CD4-positive, alpha-beta T cell treated with Interleukin-1 beta for 1 hour (primary cell): ENCODE results near the gene STXBP5.
A peak's percentile ranks its signal among the peaks of the same experiment; 100 is the strongest.
"Not testable (repeated sequence)": the region's sequence is repeated elsewhere in the genome, so short reads cannot be mapped to it uniquely, and the experiment has no call there.

Source experiments
- DNase-seq, 2 donors: peaks; one replicate each; pipeline ENCODE4 v3.0.0-alpha.2; 2020 to 2022

STXBP5 gene

DNA sequence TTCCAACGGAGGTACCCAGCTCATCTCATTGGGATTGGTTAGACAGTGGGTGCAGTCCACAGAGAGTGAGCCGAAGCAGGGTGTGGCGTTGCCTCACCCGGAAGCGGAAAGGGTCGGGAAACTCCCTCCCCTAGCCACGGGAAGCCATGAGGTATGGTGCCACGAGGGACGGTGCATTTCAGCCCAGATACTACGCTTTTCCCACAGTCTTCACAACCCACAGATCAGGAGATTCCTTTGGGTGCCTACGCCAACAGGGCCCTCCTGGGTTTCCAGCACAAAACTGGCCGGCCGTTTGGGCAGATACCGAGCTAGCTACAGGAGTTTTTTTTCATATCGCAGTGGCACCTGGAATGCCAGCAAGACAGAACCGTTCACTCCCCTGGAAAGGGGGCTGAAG, 46.9 kb downstream of the STXBP5 start:
- DNase-seq: no peak

DNA sequence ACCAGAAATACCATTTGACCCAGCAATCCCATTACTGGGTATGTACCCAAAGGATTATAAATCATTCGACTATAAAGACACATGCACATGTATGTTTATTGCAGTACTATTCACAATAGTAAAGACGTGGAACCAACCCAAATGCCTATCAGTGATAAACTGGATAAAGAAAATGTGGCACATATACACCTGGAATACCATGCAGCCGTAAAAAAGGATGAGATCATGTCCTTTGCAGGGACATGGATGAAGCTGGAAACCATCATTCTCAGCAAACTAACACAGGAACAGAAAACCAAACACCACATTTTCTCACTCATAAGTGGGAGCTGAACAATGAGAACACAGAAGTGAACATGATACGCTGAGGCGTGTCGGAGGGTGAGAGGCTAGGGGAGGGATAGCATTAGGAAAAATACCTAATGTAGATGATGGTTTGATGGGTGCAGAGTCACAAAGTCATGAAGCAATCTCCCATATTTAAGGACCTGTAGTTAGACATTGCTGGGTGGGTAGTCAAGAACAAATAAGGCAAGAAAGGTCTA, 50.8 kb downstream of the STXBP5 start:
- not testable (repeated sequence) for DNase-seq

- DNase-seq: no peak
These were observed 51.9 kb downstream of the STXBP5 start for GRCh38 chr6:147255948-147256674.

DNA sequence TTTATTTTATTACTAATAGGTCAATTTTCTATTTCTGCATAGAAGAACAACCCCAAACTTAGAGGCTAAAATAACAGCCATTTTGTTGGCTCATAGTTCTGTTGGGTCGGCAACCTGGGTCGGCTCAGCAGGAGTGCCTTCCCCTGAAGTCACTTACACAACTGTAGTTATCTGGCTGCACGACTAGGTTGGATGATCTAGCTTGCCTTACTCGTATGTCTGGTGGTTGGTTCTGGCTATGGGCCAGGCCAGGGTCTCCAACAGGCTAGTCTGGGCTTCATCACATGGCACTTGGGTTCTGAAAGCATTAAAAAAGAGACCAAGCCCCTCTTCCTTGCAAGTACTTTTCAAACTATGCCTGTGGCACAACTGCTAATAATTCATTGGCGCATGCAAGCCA, 53.5 kb downstream of the STXBP5 start:
- no peak for DNase-seq

- no peak for DNase-seq
These were observed 55.9 kb downstream of the STXBP5 start for GRCh38 chr6:147260091-147260490.

- DNase-seq: no peak
These were observed 58.7 kb downstream of the STXBP5 start for GRCh38 chr6:147262946-147263345.

DNA sequence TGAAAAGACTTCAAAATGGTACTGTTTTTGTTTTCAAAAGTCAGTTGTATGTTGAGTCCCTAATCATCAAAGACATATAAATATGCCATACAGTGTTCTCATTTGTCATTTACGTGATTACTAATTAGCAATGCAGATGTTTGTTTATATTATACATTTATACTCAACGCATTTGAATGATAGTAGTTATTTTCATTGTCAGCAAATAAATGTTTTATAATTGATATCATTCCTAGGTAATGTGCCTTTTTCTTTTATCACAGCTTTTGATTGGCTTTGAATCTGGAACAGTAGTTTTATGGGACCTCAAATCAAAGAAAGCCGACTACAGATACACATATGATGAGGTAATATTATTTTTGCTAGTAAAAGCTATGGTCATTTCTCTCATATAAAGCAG, 62.6 kb downstream of the STXBP5 start:
- DNase-seq: no peak

DNA sequence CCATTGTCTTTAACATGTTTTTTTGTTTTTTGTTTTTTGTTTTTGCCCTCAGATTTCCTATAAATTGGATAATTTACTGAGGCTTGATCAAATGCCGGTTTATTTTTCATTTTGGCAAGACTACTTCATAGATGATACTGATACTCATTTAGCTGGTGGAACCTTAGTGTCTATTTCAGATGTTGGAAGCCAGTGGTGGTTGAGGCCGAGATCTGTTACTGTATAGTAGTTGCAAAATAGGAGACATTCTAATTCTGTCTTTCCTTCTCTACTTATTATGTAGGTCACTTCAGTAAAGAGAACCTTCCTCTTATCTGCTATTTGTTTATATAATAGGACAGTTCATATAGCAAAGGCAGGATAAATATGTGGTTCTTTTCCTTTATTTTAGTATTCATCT, 63.4 kb downstream of the STXBP5 start:
- DNase-seq: no peak

DNA sequence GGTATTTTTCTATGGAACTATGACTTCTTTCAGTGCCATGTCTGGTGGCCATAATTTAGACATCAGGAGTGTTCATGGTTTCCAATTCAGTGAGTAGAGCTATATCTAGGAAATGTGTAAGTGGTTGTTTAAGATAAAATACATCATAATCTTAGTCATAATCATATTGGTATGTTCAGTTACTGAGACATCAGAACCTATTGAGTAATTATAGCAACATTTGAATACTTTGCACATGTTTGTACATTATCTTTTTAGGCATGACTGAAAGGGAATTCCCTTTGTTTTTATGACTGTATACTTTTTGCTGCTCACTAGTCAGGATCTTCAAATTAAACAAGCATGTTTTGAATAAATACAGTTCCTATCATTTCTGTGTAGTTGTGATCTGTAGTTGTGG, 64.0 kb downstream of the STXBP5 start:
- no peak for DNase-seq

DNA sequence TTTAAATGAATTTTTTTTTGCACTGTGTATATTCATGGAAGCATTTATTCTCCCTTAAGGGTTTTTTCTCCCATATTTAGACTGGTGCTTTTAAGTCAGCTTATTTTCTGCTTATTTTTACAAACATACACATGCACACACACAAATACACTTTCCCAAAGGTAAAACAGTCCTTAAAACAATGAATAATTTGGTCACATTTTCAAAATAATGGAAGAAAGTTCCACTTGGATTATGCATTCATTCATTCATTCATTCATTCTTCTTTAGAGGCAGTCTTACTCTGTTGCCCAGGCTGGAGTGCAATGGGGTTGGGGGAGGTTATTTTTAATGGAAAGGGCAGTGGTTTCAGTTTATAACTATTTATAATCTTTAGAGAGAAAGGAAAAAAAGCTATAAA, 69.8 kb downstream of the STXBP5 start:
- DNase-seq: no peak

GRCh38 chr6:147274776-147275175, 70.6 kb downstream of the STXBP5 start:
- no peak for DNase-seq

DNA sequence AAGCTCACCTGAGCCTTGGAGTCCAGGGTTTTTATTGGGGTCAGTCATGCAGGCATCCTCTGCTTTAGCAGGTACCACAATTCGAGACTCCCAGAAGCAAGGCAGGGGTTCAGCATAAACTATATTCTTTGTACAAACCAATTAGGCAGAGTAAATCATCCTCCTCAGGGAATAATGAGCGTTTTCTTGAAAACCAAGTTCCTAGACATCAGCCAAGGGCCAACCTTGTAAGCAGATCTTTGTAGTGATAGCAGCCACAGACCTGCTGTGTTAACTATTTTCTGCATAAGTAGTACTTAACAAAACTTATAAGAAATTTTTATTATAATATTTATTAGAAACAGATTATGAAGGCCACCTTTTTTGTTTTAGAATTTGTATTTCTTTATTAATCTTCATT, 74.7 kb downstream of the STXBP5 start:
- no peak for DNase-seq

DNA sequence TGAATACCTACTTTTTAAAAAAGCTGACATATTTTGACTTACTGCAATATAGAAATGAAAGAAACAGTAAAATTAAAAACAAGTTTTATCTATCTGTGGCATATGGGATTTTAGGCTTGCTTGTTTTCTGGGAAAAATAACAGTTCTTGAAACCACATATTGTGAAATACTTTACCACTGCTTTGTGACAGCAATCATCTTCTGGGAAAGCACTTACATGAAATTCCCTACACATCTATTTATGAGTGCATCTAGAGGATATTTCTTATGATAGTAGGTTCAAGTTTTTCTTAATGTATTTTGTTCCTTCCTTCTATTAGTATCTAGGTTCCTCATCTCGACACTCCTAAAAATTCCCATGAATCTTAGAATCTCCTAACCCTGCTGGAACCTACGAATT, 75.2 kb downstream of the STXBP5 start:
- no peak for DNase-seq

- DNase-seq: no peak
These were observed 77.8 kb downstream of the STXBP5 start for GRCh38 chr6:147281895-147282565.

DNA sequence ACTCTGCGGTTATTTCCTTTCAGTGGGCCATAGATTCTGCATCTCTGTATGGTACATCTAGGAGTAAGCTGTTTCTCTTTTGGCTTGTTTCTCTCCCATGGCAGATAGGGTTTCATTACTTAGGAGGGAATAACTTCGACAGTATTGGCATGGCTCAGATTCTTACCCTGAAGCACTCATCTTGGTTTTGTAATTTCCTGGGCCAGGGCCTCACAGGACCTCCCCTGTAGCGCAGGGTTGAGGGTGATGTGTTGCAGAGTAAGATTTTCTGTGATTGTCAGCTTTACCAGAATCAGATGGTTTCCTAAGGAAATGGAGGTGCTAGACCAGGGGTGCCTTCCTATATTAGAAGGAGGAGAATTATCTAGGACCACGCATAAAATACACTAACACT, 78.3 kb downstream of the STXBP5 start:
- DNase-seq: no peak

- no peak for DNase-seq
These were observed 79.2 kb downstream of the STXBP5 start for GRCh38 chr6:147283460-147283859.

GRCh38 chr6:147285087-147285855, 81.1 kb downstream of the STXBP5 start:
- peak in 1 of 2 donors; percentile 38 for DNase-seq

GRCh38 chr6:147287869-147288271, 83.7 kb downstream of the STXBP5 start:
- no peak for DNase-seq

DNA sequence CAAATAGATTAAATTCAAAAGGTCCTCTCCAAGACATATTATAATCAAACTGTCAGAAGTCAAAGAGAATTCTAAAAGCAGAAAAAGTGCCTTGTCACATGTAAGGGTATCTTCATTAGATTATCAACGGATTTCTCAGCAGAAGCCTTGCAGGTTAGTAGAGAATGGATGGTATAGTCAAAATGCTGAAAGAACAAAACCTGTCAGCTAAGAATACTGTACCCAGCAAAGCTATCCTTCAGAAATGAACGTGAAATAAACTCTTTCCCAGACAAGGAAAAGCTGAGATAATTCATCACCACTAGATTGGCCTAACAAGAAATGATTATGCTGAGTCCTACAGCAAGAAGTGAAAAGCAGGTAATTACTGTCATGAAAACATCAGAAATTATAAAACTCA, 92.9 kb downstream of the STXBP5 start:
- DNase-seq: no peak

- DNase-seq: peak in 1 of 2 donors; percentile 16
These were observed 93.6 kb downstream of the STXBP5 start for GRCh38 chr6:147297663-147298316.

DNA sequence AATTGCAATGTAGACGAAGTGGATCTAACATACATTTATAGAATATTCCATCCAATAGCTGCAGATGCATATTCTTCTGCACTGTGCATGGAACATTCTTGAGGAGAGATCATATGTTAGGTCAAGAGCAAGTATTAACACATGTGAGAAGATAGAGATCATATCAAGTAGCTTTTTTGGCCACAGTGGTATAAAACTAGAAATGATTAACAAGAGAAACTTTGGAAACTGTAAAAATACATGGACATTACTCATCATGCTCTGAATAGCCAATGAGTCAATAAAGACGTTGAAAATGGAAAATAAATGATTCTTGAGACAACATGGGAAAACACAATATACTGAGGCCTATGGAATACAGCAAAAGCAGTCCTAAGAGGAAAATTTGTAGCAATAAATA, 94.2 kb downstream of the STXBP5 start:
- no peak for DNase-seq

GRCh38 chr6:147299035-147299434, 94.8 kb downstream of the STXBP5 start:
- DNase-seq: no peak

GRCh38 chr6:147301070-147301469, 96.9 kb downstream of the STXBP5 start:
- DNase-seq: no peak
